ENCODE measurements around the gene CCDC83. TPM values are rescaled to one million over a fixed set of nuclear protein-coding genes. Genes with fewer than 3 reads are reported as not detected.

CCDC83 gene
- total RNA-seq, 6 donors from 2014 or later, result not detected

- no peak for DNase-seq
These were observed 35.7 kb upstream of the CCDC83 start for GRCh38 chr11:85819441-85819840.

GRCh38 chr11:85821636-85822035, 33.5 kb upstream of the CCDC83 start:
- no peak overlapping the region for H3K4me3 ChIP-seq
- no peak overlapping the region for H3K27ac ChIP-seq
- H3K36me3 ChIP-seq, result no peaks in the 10 kb centered on the region
- no peaks in the 10 kb centered on the region for H3K9me3 ChIP-seq
- TF ChIP-seq POLR2A (IDR thresholded peaks at IDR 0.05) (no peak), EP300 (IDR thresholded peaks at IDR 0.05) (no peak), POLR2AphosphoS5 (IDR thresholded peaks at IDR 0.05) (no peak), CTCF (IDR thresholded peaks at IDR 0.05) (no peak)
- WGBS, 2 donors, result 65 to 70% methylated on average over 1 of the region's 1 CpG
- H3K27me3 ChIP-seq, result no peaks in the 10 kb centered on the region
- ATAC-seq (ENCODE audit: low FRiP score in 2 of 2) (peak; percentile 26 to 66), DNase-seq (no peak)
- peaks cover 0 to 8% (median 1%) of the 10 kb centered on the region in 4 donors for H3K4me1 ChIP-seq

More at GRCh38 chr11:85819441-85819840, 35.7 kb upstream of the CCDC83 start:
- Histone ChIP-seq H3K27ac (no peak overlapping the region), H3K36me3 (no peaks in the 10 kb centered on the region), H3K9me3 (no peaks in the 10 kb centered on the region), H3K27me3 (no peaks in the 10 kb centered on the region), H3K4me3 (no peak overlapping the region), H3K4me1 (no peaks in the 10 kb centered on the region)
- TF ChIP-seq EP300 (IDR thresholded peaks at IDR 0.05), result no peak
- ATAC-seq (ENCODE audit: low FRiP score in 2 of 2), result no peak

- DNase-seq (no peak), ATAC-seq (ENCODE audit: low FRiP score in 2 of 2) (no peak)
- 92 to 93% methylated on average over 3 of the region's 3 CpGs for WGBS, 2 donors
- H3K4me3 ChIP-seq, result no peak overlapping the region
- TF ChIP-seq POLR2AphosphoS5 (IDR thresholded peaks at IDR 0.05), result no peak
- TF ChIP-seq EP300 (IDR thresholded peaks at IDR 0.05), result no peak
- TF ChIP-seq POLR2A (IDR thresholded peaks at IDR 0.05), result no peak
- TF ChIP-seq CTCF (IDR thresholded peaks at IDR 0.05), result no peak
- no peaks in the 10 kb centered on the region for H3K27me3 ChIP-seq
- peaks cover 0 to 13% (median 9%) of the 10 kb centered on the region in 4 donors for H3K4me1 ChIP-seq
- no peaks in the 10 kb centered on the region for H3K36me3 ChIP-seq
- H3K27ac ChIP-seq, result no peak overlapping the region
- H3K9me3 ChIP-seq, result no peaks in the 10 kb centered on the region
These were observed 32.4 kb upstream of the CCDC83 start for GRCh38 chr11:85822814-85823213.

GRCh38 chr11:85823816-85824215, 31.4 kb upstream of the CCDC83 start:
- 65 to 68% methylated on average over 2 of the region's 2 CpGs for WGBS, 2 donors
- no peak overlapping the region for H3K27ac ChIP-seq
- H3K27me3 ChIP-seq, result no peaks in the 10 kb centered on the region
- no peak overlapping the region for H3K4me3 ChIP-seq
- H3K36me3 ChIP-seq, result no peaks in the 10 kb centered on the region
- no peaks in the 10 kb centered on the region for H3K9me3 ChIP-seq
- ATAC-seq (ENCODE audit: low FRiP score in 2 of 2) (no peak), DNase-seq (no peak)
- peaks cover 0 to 17% (median 14%) of the 10 kb centered on the region in 4 donors for H3K4me1 ChIP-seq
- TF ChIP-seq POLR2AphosphoS5 (IDR thresholded peaks at IDR 0.05) (no peak), EP300 (IDR thresholded peaks at IDR 0.05) (no peak), CTCF (IDR thresholded peaks at IDR 0.05) (no peak), POLR2A (IDR thresholded peaks at IDR 0.05) (no peak)

- Histone ChIP-seq H3K4me1 (peaks cover 0 to 17% (median 14%) of the 10 kb centered on the region in 4 donors), H3K9me3 (no peaks in the 10 kb centered on the region), H3K4me3 (no peak overlapping the region), H3K27me3 (no peaks in the 10 kb centered on the region), H3K36me3 (no peaks in the 10 kb centered on the region), H3K27ac (no peak overlapping the region)
- ATAC-seq (ENCODE audit: low FRiP score in 2 of 2) (no peak), DNase-seq (no peak)
- WGBS, 2 donors, result 70 to 78% methylated on average over 3 of the region's 3 CpGs
- TF ChIP-seq POLR2A (IDR thresholded peaks at IDR 0.05) (no peak), CTCF (IDR thresholded peaks at IDR 0.05) (no peak), EP300 (IDR thresholded peaks at IDR 0.05) (no peak), POLR2AphosphoS5 (IDR thresholded peaks at IDR 0.05) (no peak)
These were observed 29.6 kb upstream of the CCDC83 start for GRCh38 chr11:85825616-85826015.
